ENCODE measurements around the gene CCDC51. TPM values are rescaled to one million over a fixed set of nuclear protein-coding genes. Genes with fewer than 3 reads are reported as not detected.

The CCDC51 gene
- total RNA-seq, 1 experiment from 2014 or later = 31.9 TPM

GRCh38 chr3:48445277-48445882, 5.5 kb upstream of the CCDC51 start:
- H3K27ac Mint-ChIP-seq (ENCODE audit: low read depth, unreplicated experiment) = no peak overlapping the region
- intact Hi-C loops (cut with micrococcal nuclease) = loop anchor here (5.0 kb wide), 1 partner anchor 102 kb away; no protein-coding TSS in a partner anchor
- peaks cover 58% of the 10 kb centered on the region for H3K36me3 Mint-ChIP-seq (ENCODE audit: insufficient read depth, unreplicated experiment)
- no peaks in the 10 kb centered on the region for H3K9me3 Mint-ChIP-seq (ENCODE audit: unreplicated experiment)
- H3K27me3 Mint-ChIP-seq (ENCODE audit: insufficient read depth, unreplicated experiment) = no peaks in the 10 kb centered on the region
- no TSS peak for BruUV-seq (replicated peaks)
- no peak for DNase-seq (ENCODE audit: unreplicated experiment)
- H3K4me1 Mint-ChIP-seq (ENCODE audit: insufficient read depth, unreplicated experiment) = peaks cover 25% of the 10 kb centered on the region
- H3K4me3 Mint-ChIP-seq (ENCODE audit: unreplicated experiment) = peak overlapping the region; percentile 96
- CTCF ChIA-PET = interaction anchor here (0.8 to 4.7 kb wide), 7 partner anchors 9 to 177 kb away, joined by 3 to 57 read pairs (median 7); no protein-coding TSS in a partner anchor
- POLR2A ChIA-PET = interaction anchor here (0.6 to 6.0 kb wide), 25 partner anchors 9 to 584 kb away, joined by 3 to 61 read pairs (median 7); partner anchors contain the start of genes CDC25A, IMPDH2, IP6K2 and PFKFB4
- no peak for TF ChIP-seq CTCF (IDR thresholded peaks at IDR 0.05; ENCODE audit: unreplicated experiment)

DNA sequence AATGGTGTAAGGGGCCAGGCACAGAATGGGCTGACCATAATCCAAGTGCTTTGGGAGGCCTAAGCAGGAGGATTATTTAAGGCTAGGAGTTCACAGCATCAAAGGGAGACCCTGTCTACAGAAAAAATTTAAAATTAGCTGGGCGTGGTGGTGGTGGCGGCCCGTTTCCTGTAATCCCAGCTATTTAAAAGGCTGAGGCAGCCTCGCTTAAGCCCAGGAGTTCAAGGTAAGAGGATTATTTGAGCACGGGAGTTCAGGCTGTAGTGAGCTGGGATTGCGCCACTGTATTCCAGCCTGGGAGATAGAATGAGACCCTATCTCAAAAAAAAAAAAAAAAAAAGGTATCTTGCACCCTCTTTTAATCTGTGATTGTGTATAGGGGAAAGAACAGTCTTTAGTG, 2.0 kb upstream of the CCDC51 start:
- ChIA-PET CTCF (interaction anchor here (0.5 to 10.7 kb wide), 5 partner anchors 9 to 324 kb away, joined by 3 to 647 read pairs (median 5); no protein-coding TSS in a partner anchor), POLR2A (interaction anchor here (1.1 to 3.6 kb wide), 6 partner anchors 9 to 477 kb away, joined by 3 to 95 read pairs (median 15); partner anchors contain the start of genes ARIH2, CELSR3, PLXNB1 and SLC26A6)
- no peak for TF ChIP-seq CTCF (IDR thresholded peaks at IDR 0.05; ENCODE audit: unreplicated experiment)
- Mint-ChIP-seq H3K27ac (ENCODE audit: low read depth, unreplicated experiment) (peak overlapping the region; percentile 77), H3K36me3 (ENCODE audit: insufficient read depth, unreplicated experiment) (peaks cover 56% of the 10 kb centered on the region), H3K9me3 (ENCODE audit: unreplicated experiment) (no peaks in the 10 kb centered on the region), H3K4me3 (ENCODE audit: unreplicated experiment) (peak overlapping the region; percentile 88), H3K4me1 (ENCODE audit: insufficient read depth, unreplicated experiment) (peaks cover 27% of the 10 kb centered on the region), H3K27me3 (ENCODE audit: insufficient read depth, unreplicated experiment) (no peaks in the 10 kb centered on the region)
- no peak for DNase-seq (ENCODE audit: unreplicated experiment)
- intact Hi-C loops (cut with micrococcal nuclease) = no loop called here
- BruUV-seq (replicated peaks) = no TSS peak

DNA sequence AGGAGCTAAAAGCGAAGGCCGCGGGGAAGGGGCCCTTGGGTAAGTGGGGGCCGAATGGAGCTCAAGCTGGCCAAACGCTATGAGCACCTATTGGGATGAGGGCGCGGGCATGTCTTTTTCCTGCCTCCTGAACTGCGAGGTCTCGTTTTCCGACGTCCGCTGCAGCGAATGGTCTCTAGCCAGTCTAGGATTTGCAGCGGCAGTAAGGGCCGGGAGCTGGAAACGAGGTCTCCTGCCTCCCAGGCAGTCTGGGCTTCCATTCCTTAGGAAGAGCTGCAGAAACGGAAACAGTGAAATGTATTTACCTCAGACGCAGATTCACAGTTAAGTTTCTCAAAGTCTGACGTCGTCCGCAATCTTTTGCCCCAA, 655 bp upstream of the CCDC51 start:
- Mint-ChIP-seq H3K27me3 (ENCODE audit: insufficient read depth, unreplicated experiment) (no peaks in the 10 kb centered on the region), H3K9me3 (ENCODE audit: unreplicated experiment) (no peaks in the 10 kb centered on the region), H3K27ac (ENCODE audit: low read depth, unreplicated experiment) (peak overlapping the region; percentile 77), H3K4me3 (ENCODE audit: unreplicated experiment) (peak overlapping the region; percentile 88), H3K36me3 (ENCODE audit: insufficient read depth, unreplicated experiment) (peaks cover 47% of the 10 kb centered on the region), H3K4me1 (ENCODE audit: insufficient read depth, unreplicated experiment) (peaks cover 19% of the 10 kb centered on the region)
- TSS peak; percentile 69 for BruUV-seq (replicated peaks)
- DNase-seq (ENCODE audit: unreplicated experiment) = no peak
- TF ChIP-seq CTCF (IDR thresholded peaks at IDR 0.05; ENCODE audit: unreplicated experiment) = no peak
- POLR2A ChIA-PET = interaction anchor here (0.6 to 3.6 kb wide), 33 partner anchors 8 to 911 kb away, joined by 3 to 95 read pairs (median 7); partner anchors contain the start of genes ARIH2, CDC25A, CELSR3 and DHX30
- intact Hi-C loops (cut with micrococcal nuclease) = no loop called here
- CTCF ChIA-PET = interaction anchor here (0.6 to 10.7 kb wide), 6 partner anchors 12 to 246 kb away, joined by 3 to 647 read pairs (median 8); partner anchors contain the start of gene PFKFB4

- ChIA-PET CTCF (interaction anchor here (0.6 to 10.7 kb wide), 5 partner anchors 8 to 324 kb away, joined by 5 to 647 read pairs (median 80); partner anchors contain the start of gene ATRIP), POLR2A (interaction anchor here (0.6 to 20.2 kb wide), 2 partner anchors 29 to 237 kb away, joined by 3 to 749 read pairs; no protein-coding TSS in a partner anchor)
- H3K36me3 Mint-ChIP-seq (ENCODE audit: insufficient read depth, unreplicated experiment) = peaks cover 38% of the 10 kb centered on the region
Observed at GRCh38 chr3:48437812-48438211, 2.1 kb downstream of the CCDC51 start.

More at GRCh38 chr3:48437812-48438211, 2.1 kb downstream of the CCDC51 start:
- H3K27ac Mint-ChIP-seq (ENCODE audit: low read depth, unreplicated experiment) = peak overlapping the region; percentile 35
- no peaks in the 10 kb centered on the region for H3K27me3 Mint-ChIP-seq (ENCODE audit: insufficient read depth, unreplicated experiment)
- peaks cover 33% of the 10 kb centered on the region for H3K4me1 Mint-ChIP-seq (ENCODE audit: insufficient read depth, unreplicated experiment)
- no peak overlapping the region for H3K4me3 Mint-ChIP-seq (ENCODE audit: unreplicated experiment)
- BruUV-seq (replicated peaks) = no TSS peak
- DNase-seq (ENCODE audit: unreplicated experiment) = no peak
- no peaks in the 10 kb centered on the region for H3K9me3 Mint-ChIP-seq (ENCODE audit: unreplicated experiment)
- intact Hi-C loops (cut with micrococcal nuclease) = no loop called here
- no peak for TF ChIP-seq CTCF (IDR thresholded peaks at IDR 0.05; ENCODE audit: unreplicated experiment)

Measured in MCF 10A (cell line).